Right lobe of liver (tissue), 6 donors: ENCODE results near the gene ERVH48-1. TPM values are rescaled to one million over a fixed set of nuclear protein-coding genes. Genes with fewer than 3 reads are reported as not detected.

Source experiments
- ATAC-seq, 4 donors: fragments of 200-7000 bp; cut with Tn5 transposase; one replicate each; pipeline ENCODE4 v1.9.1; 2020; ENCODE audit warnings: mild to moderate bottlenecking in 4 of 4, moderate library complexity in 4 of 4
- DNase-seq, 3 donors: peaks; one replicate each; pipeline ENCODE4 v3.0.0-alpha.2; 2020
- H3K27ac ChIP-seq, 3 donors: fragments of 200-600 bp; one replicate each; pipeline ENCODE4 v1.8.0; 2022
- H3K27me3 ChIP-seq, 2 donors: fragments of 200-600 bp; one replicate each; pipeline ENCODE4 v1.8.0; 2022
- H3K36me3 ChIP-seq, 4 donors: fragments of 200-600 bp; sonication (generic) in 1 of 4; one replicate each; pipeline versions ENCODE4 v1.5.1 to v1.8.0; 2017 to 2022; ENCODE audit warnings: control low read depth in 1 of 4
- H3K4me1 ChIP-seq, 4 donors: fragments of 200-600 bp; sonication (generic) in 1 of 4; one replicate each; pipeline versions ENCODE4 v1.5.1 to v1.8.0; 2017 to 2022; ENCODE audit warnings: control low read depth in 1 of 4
- H3K4me3 ChIP-seq, 3 donors: fragments of 200-600 bp; one replicate each; pipeline ENCODE4 v1.8.0; 2022
- H3K9me3 ChIP-seq, 4 donors: fragments of 200-600 bp; sonication (generic) in 1 of 4; one replicate each; pipeline versions ENCODE4 v1.5.1 to v1.8.0; 2017 to 2022; ENCODE audit warnings: control low read depth in 1 of 4
- CTCF ChIP-seq, 4 donors: fragments of 200-600 bp in 3 of 4; fragments of 450-650 bp in 1 of 4; IDR thresholded peaks; one replicate each; pipeline versions ENCODE4 v1.5.1 to v1.8.0; 2016 to 2022; ENCODE audit warnings: antibody characterized with exemption in 4 of 4, mild to moderate bottlenecking in 2 of 4
- POLR2A ChIP-seq: fragments of 450-650 bp; IDR thresholded peaks from one replicate; pipeline ENCODE4 v1.6.1; 2017; ENCODE audit warnings: antibody characterized with exemption, mild to moderate bottlenecking
- WGBS: methylation state at CpG from one replicate; pipeline ENCODE4 v1.1.6; 2018; ENCODE audit warnings: low coverage, low lambda C conversion rate; ENCODE audit not compliant: insufficient coverage; ENCODE audit errors: missing lambda C conversion rate; 5-methylcytosine and 5-hydroxymethylcytosine counted together
- intact Hi-C, 2 donors: fragments of 100-400 bp; cut with DNase I; formaldehyde crosslinking; loops; one replicate each; pipeline versions ENCODE4 v1.11.2 to v1.14.1; 2022
- total RNA-seq, 6 experiments: library from RNA; depleted of rRNA in 2 of 6; stranded (reverse); fragments of >200 nt in 2 of 6; fragmentation: NEBNext Ultra II Directional in 3 of 6; extraction: Animal tissue kit (Norgen Biotek cat#: 25700) in 3 of 6; gene quantifications; one replicate each; pipeline versions ENCODE4 v1.1.0 to v1.2.4, GENCODE V29; 2016 to 2023
- donor health status: DM: no; HTN: yes; CAD: no.
- donor health status: DM: no; HTN: no; CAD: no.
- donor health status: DM: no; HTN: no; CAD: no.
- donor health status: DM: no; HTN: yes; CAD: no.
- donor health status: DM: no; HTN: yes; CAD: no.

Gene ERVH48-1
- total RNA-seq, 6 experiments from 2014 or later: 0.09 to 0.10 TPM; not detected in 4

- 93% methylated on average over 6 of the region's 6 CpGs for WGBS
- Histone ChIP-seq H3K9me3 (no peaks in the 10 kb centered on the region), H3K4me1 (peaks cover 0 to 2% (median 0%) of the 10 kb centered on the region in 4 donors), H3K36me3 (no peaks in the 10 kb centered on the region), H3K27ac (no peak overlapping the region), H3K4me3 (no peak overlapping the region), H3K27me3 (no peaks in the 10 kb centered on the region)
- TF ChIP-seq POLR2A: no peak
- no peak for TF ChIP-seq CTCF (IDR thresholded peaks at IDR 0.05)
- DNase-seq (no peak), ATAC-seq (no peak)
- intact Hi-C loops: no loop called here
Observed at GRCh38 chr21:42924433-42924751, 1.0 kb downstream of the ERVH48-1 start.

GRCh38 chr21:42923553-42924432 is 1.6 kb downstream of the ERVH48-1 start:
- Histone ChIP-seq H3K27me3 (no peaks in the 10 kb centered on the region), H3K4me3 (no peak overlapping the region), H3K36me3 (no peaks in the 10 kb centered on the region), H3K4me1 (peaks cover 0 to 2% (median 0%) of the 10 kb centered on the region in 4 donors), H3K9me3 (no peaks in the 10 kb centered on the region), H3K27ac (no peak overlapping the region)
- DNase-seq (peak in 2 of 3 donors; percentile 51 to 72), ATAC-seq (peak; percentile 93 to 97 (median 96))
- intact Hi-C loops: no loop called here
- WGBS: 23% methylated on average over 17 of the region's 18 CpGs
- TF ChIP-seq POLR2A: no peak
- TF ChIP-seq CTCF (IDR thresholded peaks at IDR 0.05): peak; percentile 62 to 85 (median 72)

- intact Hi-C loops: no loop called here
- Histone ChIP-seq H3K4me1 (peaks cover 0 to 2% (median 0%) of the 10 kb centered on the region in 4 donors), H3K4me3 (no peak overlapping the region), H3K27ac (no peak overlapping the region), H3K9me3 (no peaks in the 10 kb centered on the region), H3K36me3 (no peaks in the 10 kb centered on the region), H3K27me3 (no peaks in the 10 kb centered on the region)
- TF ChIP-seq CTCF (IDR thresholded peaks at IDR 0.05) (no peak), POLR2A (no peak)
- ATAC-seq: no peak
- no peak for DNase-seq
- 40% methylated on average over 1 of the region's 18 CpGs for WGBS
Observed at GRCh38 chr21:42922918-42923317, 2.5 kb downstream of the ERVH48-1 start.

- no peak overlapping the region for H3K4me3 ChIP-seq
- ATAC-seq (no peak), DNase-seq (no peak)
- no peak overlapping the region for H3K27ac ChIP-seq
- H3K9me3 ChIP-seq: no peaks in the 10 kb centered on the region
- peaks cover 0 to 2% (median 0%) of the 10 kb centered on the region in 4 donors for H3K4me1 ChIP-seq
- no peaks in the 10 kb centered on the region for H3K27me3 ChIP-seq
- TF ChIP-seq CTCF (IDR thresholded peaks at IDR 0.05): no peak
- no peak for TF ChIP-seq POLR2A
- 86% methylated on average over 4 of the region's 4 CpGs for WGBS
- intact Hi-C loops: no loop called here
- no peaks in the 10 kb centered on the region for H3K36me3 ChIP-seq
Observed at GRCh38 chr21:42921927-42922326, 3.5 kb downstream of the ERVH48-1 start.
